H1 (cell line): ENCODE results near the gene DDA1. TPM values are rescaled to one million over a fixed set of nuclear protein-coding genes. Genes with fewer than 3 reads are reported as not detected.

Experiments
- CTCF ChIA-PET: fragments of 300-600 bp; sonication (Branson Sonifier 250); formaldehyde crosslinking; loops from one replicate; lab custom pipeline; 2021; ENCODE audit not compliant: partially characterized antibody; lab: Charles Lee
- POLR2A ChIA-PET: fragments of 300-600 bp; sonication (Branson Sonifier 250); formaldehyde crosslinking; loops from one replicate; lab custom pipeline; 2021; ENCODE audit warnings: inconsistent platforms; ENCODE audit not compliant: partially characterized antibody; lab: Charles Lee
- DNase-seq, 2 experiments: peaks; one replicate each; pipeline versions ENCODE4 v3.0.0 to v3.0.0-alpha.2; 2010 to 2022; ENCODE audit warnings: low spot score in 2 of 2, low read depth in 1 of 2, mixed read lengths in 1 of 2
- FAIRE-seq: peaks from 2 replicates; lab custom pipeline; 2011; peaks lifted over from hg19 to GRCh38; lab: Jason Lieb, UNC
- H2AFZ ChIP-seq: 2 replicates; pipeline ENCODE4 v1.8.1; 2012; ENCODE audit warnings: low read length, inconsistent platforms
- H2AK5ac ChIP-seq: 2 replicates; pipeline ENCODE4 v1.6.1; 2013; ENCODE audit warnings: low read depth, low read length
- H2BK120ac ChIP-seq: replicated peaks from 2 replicates; pipeline ENCODE3; 2013; ENCODE audit warnings: low read depth, low read length, inconsistent platforms
- H2BK12ac ChIP-seq: 2 replicates; pipeline ENCODE4 v1.6.1; 2013; ENCODE audit warnings: low read depth, low read length
- H2BK15ac ChIP-seq: 2 replicates; pipeline ENCODE4 v1.6.1; 2013; ENCODE audit warnings: low read length
- H2BK20ac ChIP-seq: 2 replicates; pipeline ENCODE4 v1.6.1; 2013; ENCODE audit warnings: low read length
- H2BK5ac ChIP-seq: 2 replicates; pipeline ENCODE4 v1.6.1; 2013; ENCODE audit warnings: low read depth, low read length
- H3K14ac ChIP-seq: 2 replicates; pipeline ENCODE4 v1.6.1; 2013; ENCODE audit warnings: inconsistent platforms; ENCODE audit not compliant: insufficient read length
- H3K18ac ChIP-seq: 2 replicates; pipeline ENCODE4 v1.6.1; 2013; ENCODE audit warnings: low read length; ENCODE audit errors: extremely low read depth
- H3K23ac ChIP-seq: 2 replicates; pipeline ENCODE4 v1.6.1; 2013; ENCODE audit warnings: inconsistent platforms; ENCODE audit not compliant: insufficient read length
- H3K23me2 ChIP-seq: 2 replicates; pipeline ENCODE4 v1.6.1; 2013; ENCODE audit warnings: low read depth, low read length
- H3K27ac ChIP-seq: 2 replicates; pipeline ENCODE4 v1.6.1; 2011; ENCODE audit warnings: low read depth, low read length, inconsistent platforms
- H3K27me3 ChIP-seq, 4 experiments: replicated peaks in 1 of 4; 1 replicate in 1 of 4; 2 replicates in 3 of 4; pipeline versions ENCODE4 v1.6.1 to v1.8.1; 2011 to 2013; ENCODE audit warnings: low read length in 3 of 4, mild to moderate bottlenecking in 3 of 4, inconsistent platforms in 2 of 4, mixed read lengths in 2 of 4, moderate library complexity in 1 of 4; ENCODE audit not compliant: control insufficient read depth in 3 of 4, insufficient read depth in 3 of 4; ENCODE audit errors: extremely low read depth in 1 of 4
- H3K36me3 ChIP-seq, 4 experiments: 2 replicates each; pipeline versions ENCODE4 v1.6.1 to v1.8.1; 2011 to 2013; ENCODE audit warnings: mild to moderate bottlenecking in 4 of 4, low read length in 3 of 4, moderate library complexity in 2 of 4, control low read depth in 1 of 4, inconsistent platforms in 1 of 4; ENCODE audit not compliant: insufficient read depth in 4 of 4, control insufficient read depth in 2 of 4
- H3K4ac ChIP-seq: replicated peaks from 2 replicates; pipeline ENCODE3; 2013; ENCODE audit warnings: low read length, low read depth, mixed read lengths, inconsistent platforms; ENCODE audit not compliant: insufficient read length
- H3K4me1 ChIP-seq, 4 experiments: replicated peaks in 1 of 4; 1 replicate in 1 of 4; 2 replicates in 3 of 4; pipeline versions ENCODE4 v1.6.1 to v1.8.1; 2011 to 2013; ENCODE audit warnings: low read length in 3 of 4, inconsistent platforms in 2 of 4, mixed read lengths in 1 of 4; ENCODE audit not compliant: insufficient read depth in 4 of 4, control insufficient read depth in 3 of 4
- H3K4me2 ChIP-seq, 2 experiments: 2 replicates each; pipeline versions ENCODE4 v1.6.1 to v1.8.1; 2011 to 2013; ENCODE audit warnings: low read depth in 2 of 2, low read length in 2 of 2, control low read depth in 1 of 2, inconsistent platforms in 1 of 2, mild to moderate bottlenecking in 1 of 2; ENCODE audit not compliant: insufficient read depth in 1 of 2
- H3K4me3 ChIP-seq, 4 experiments: fragments of 200-600, 300-600 bp in 1 of 4; sonication (generic), shearing (Covaris generic), sonication (Bioruptor Twin) in 1 of 4; 2 replicates each; pipeline versions ENCODE4 v1.5.1 to v1.8.1; 2011 to 2016; ENCODE audit warnings: low read length in 4 of 4, low read depth in 3 of 4, control low read depth in 2 of 4, inconsistent platforms in 2 of 4, mild to moderate bottlenecking in 2 of 4, mixed read lengths in 1 of 4, moderate library complexity in 1 of 4; ENCODE audit not compliant: insufficient read depth in 2 of 4; ENCODE audit errors: extremely low read depth in 1 of 4
- H3K56ac ChIP-seq: replicated peaks from 2 replicates; pipeline ENCODE3; 2013; ENCODE audit warnings: low read depth, mild to moderate bottlenecking, mixed read lengths, low read length, inconsistent platforms; ENCODE audit not compliant: insufficient read length
- H3K79me1 ChIP-seq: 2 replicates; pipeline ENCODE4 v1.6.1; 2013; ENCODE audit warnings: low read depth, low read length, control low read depth
- H3K79me2 ChIP-seq, 2 experiments: 2 replicates each; pipeline versions ENCODE4 v1.6.1 to v1.8.1; 2012 to 2013; ENCODE audit warnings: low read length in 2 of 2, mild to moderate bottlenecking in 2 of 2, inconsistent platforms in 1 of 2; ENCODE audit not compliant: insufficient read depth in 2 of 2, control insufficient read depth in 1 of 2
- H3K9ac ChIP-seq, 4 experiments: replicated peaks in 1 of 4; 1 replicate in 1 of 4; 2 replicates in 3 of 4; pipeline versions ENCODE4 v1.6.1 to v1.8.1; 2011 to 2013; ENCODE audit warnings: low read depth in 3 of 4, low read length in 3 of 4, control low read depth in 2 of 4, mild to moderate bottlenecking in 2 of 4, moderate library complexity in 2 of 4, inconsistent platforms in 1 of 4; ENCODE audit errors: extremely low read depth in 1 of 4
- H3K9me3 ChIP-seq, 2 experiments: 2 replicates each; pipeline versions ENCODE4 v1.6.1 to v1.8.1; 2012 to 2013; ENCODE audit warnings: mild to moderate bottlenecking in 2 of 2, moderate library complexity in 2 of 2, control low read depth in 1 of 2, inconsistent platforms in 1 of 2, low read depth in 1 of 2, low read length in 1 of 2, mixed read lengths in 1 of 2; ENCODE audit not compliant: insufficient read depth in 2 of 2
- H4K20me1 ChIP-seq, 2 experiments: replicated peaks in 1 of 2; 2 replicates each; pipeline versions ENCODE3 to v1.8.1; 2011 to 2013; ENCODE audit warnings: inconsistent platforms in 2 of 2, low read length in 2 of 2, mild to moderate bottlenecking in 1 of 2; ENCODE audit not compliant: insufficient read depth in 2 of 2, control insufficient read depth in 1 of 2
- H4K5ac ChIP-seq: 2 replicates; pipeline ENCODE4 v1.6.1; 2013; ENCODE audit warnings: low read length, low read depth, mixed read lengths, inconsistent platforms; ENCODE audit not compliant: insufficient read length
- H4K8ac ChIP-seq: 2 replicates; pipeline ENCODE4 v1.8.0; 2013; ENCODE audit warnings: mild to moderate bottlenecking, moderate library complexity, low read length, inconsistent platforms; ENCODE audit not compliant: insufficient read depth; ENCODE audit errors: extremely low read depth
- H4K91ac ChIP-seq: replicated peaks from 2 replicates; pipeline ENCODE3; 2013; ENCODE audit warnings: low read length, mixed read lengths, inconsistent platforms; ENCODE audit not compliant: insufficient read length
- CHD1 ChIP-seq: IDR thresholded peaks from 2 replicates; pipeline ENCODE4 v1.6.1; 2012; ENCODE audit warnings: low read depth, low read length, improper control_type of control experiment
- CHD2 ChIP-seq: IDR thresholded peaks from 2 replicates; pipeline ENCODE4 v1.6.1; 2012; ENCODE audit warnings: low read length, improper control_type of control experiment
- CREB1 ChIP-seq: IDR thresholded peaks from 2 replicates; pipeline ENCODE4 v1.6.1; 2012; ENCODE audit warnings: inconsistent platforms
- EGR1 ChIP-seq: IDR thresholded peaks from 2 replicates; pipeline ENCODE4 v1.6.1; 2011; ENCODE audit warnings: low read depth, low read length, borderline replicate concordance
- GABPA ChIP-seq: IDR thresholded peaks from 2 replicates; pipeline ENCODE4 v1.6.1; 2011; ENCODE audit warnings: mild to moderate bottlenecking, low read length, moderate library complexity, borderline replicate concordance; ENCODE audit not compliant: insufficient read depth
- GTF2F1 ChIP-seq: IDR thresholded peaks from 2 replicates; pipeline ENCODE4 v1.6.1; 2012; ENCODE audit warnings: low read depth, low read length, improper control_type of control experiment, borderline replicate concordance
- JUN ChIP-seq: IDR thresholded peaks from 2 replicates; pipeline ENCODE4 v1.6.1; 2011; ENCODE audit warnings: low read depth, mild to moderate bottlenecking, improper control_type of control experiment, low read length
- JUND ChIP-seq: IDR thresholded peaks from 2 replicates; pipeline ENCODE4 v1.6.1; 2011; ENCODE audit warnings: mild to moderate bottlenecking, improper control_type of control experiment, low read length
- RFX5 ChIP-seq: IDR thresholded peaks from 2 replicates; pipeline ENCODE4 v1.6.1; 2011; ENCODE audit warnings: low read depth, low read length, improper control_type of control experiment, borderline replicate concordance
- RXRA ChIP-seq: IDR thresholded peaks from 2 replicates; pipeline ENCODE4 v1.6.1; 2011; ENCODE audit warnings: low read depth, mild to moderate bottlenecking, low read length, moderate library complexity; ENCODE audit not compliant: insufficient read depth
- SAP30 ChIP-seq: fragments of 300-600 bp; sonication (generic); IDR thresholded peaks from 2 replicates; pipeline ENCODE4 v1.7.1; 2012; ENCODE audit warnings: low read length, moderate library complexity, mild to moderate bottlenecking, inconsistent platforms; ENCODE audit not compliant: insufficient read depth, insufficient replicate concordance
- TAF1 ChIP-seq: IDR thresholded peaks from 2 replicates; pipeline ENCODE4 v1.6.1; 2011; ENCODE audit warnings: mild to moderate bottlenecking, low read depth, low read length
- TCF12 ChIP-seq: IDR thresholded peaks from 2 replicates; pipeline ENCODE4 v1.6.1; 2011; ENCODE audit warnings: low read depth, mild to moderate bottlenecking, low read length
- WGBS, 2 experiments: shearing (Covaris generic) in 1 of 2; methylation state at CpG; one replicate each; pipeline versions ENCODE4 v1.1.6 to v1.1.7; 2013 to 2015; ENCODE audit warnings: low lambda C conversion rate in 2 of 2, mixed read lengths in 2 of 2, inconsistent platforms in 1 of 2, low coverage in 1 of 2, missing lambda C conversion rate in 1 of 2; ENCODE audit not compliant: insufficient replicate concordance in 2 of 2, insufficient coverage in 1 of 2, insufficient read length in 1 of 2; ENCODE audit errors: extremely low coverage in 1 of 2, missing lambda C conversion rate in 1 of 2; 5-methylcytosine and 5-hydroxymethylcytosine counted together
- polyA plus RNA-seq, 7 experiments: library from polyadenylated mRNA; depleted of rRNA in 3 of 7; stranded (reverse) in 5 of 7; unstranded in 2 of 7; fragments of >200 nt in 5 of 7; fragments of 200-250 nt in 2 of 7; gene quantifications; 1 replicate in 5 of 7; 2 replicates in 1 of 7; 4 replicates in 1 of 7; pipeline versions ENCODE4 v1.2.1 to v1.2.3, GENCODE V29; 2011 to 2013; ENCODE audit warnings: missing spikeins in 2 of 7, mixed read lengths in 2 of 7
- total RNA-seq: library from RNA; stranded (reverse); fragmentation: NEBNext Ultra II Directional; extraction: Animal tissue kit (Norgen Biotek cat#: 25700); gene quantifications from 2 replicates; pipeline ENCODE4 v1.2.1, GENCODE V29; 2021

The DDA1 gene
- total and polyA plus RNA-seq, 2 of the 8 experiments (the other 6 are each of a cell fraction or from before 2014, with no cell fraction given), result 29.2 to 34.5 TPM

DNA sequence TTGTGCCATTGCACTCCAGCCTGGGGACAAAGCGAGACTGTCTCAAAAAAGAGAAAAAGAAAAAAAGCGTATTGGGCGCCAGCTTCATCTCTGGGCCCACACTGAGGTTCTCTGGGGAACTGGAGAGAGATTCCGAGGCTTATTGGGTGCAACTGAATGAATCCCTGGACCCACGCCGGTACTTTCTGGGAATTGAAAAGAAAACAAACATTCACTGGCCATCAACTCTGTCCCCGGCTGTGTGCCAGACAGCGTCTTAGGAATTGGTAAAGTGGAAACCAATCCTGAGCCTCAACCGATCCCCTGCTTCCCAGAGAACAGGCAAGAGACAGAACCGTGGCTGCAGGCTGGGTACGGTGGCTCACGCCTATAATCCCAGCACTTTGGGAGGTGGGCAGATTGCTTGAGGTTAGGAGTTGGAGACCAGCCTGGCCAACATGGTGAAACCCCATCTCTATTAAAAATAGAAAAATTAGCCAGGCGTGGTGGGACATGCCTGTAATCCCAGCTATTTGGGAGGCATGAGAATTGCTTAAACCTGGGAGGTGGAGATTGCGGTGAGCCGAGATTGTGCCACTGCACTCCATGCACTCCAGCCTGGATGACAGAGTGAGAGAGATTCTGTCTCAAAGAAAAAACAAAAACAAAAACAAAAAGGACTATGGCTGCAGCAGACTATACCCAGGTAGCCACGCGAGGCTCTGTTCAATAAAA is 16.7 kb downstream of the DDA1 start:
- WGBS, 2 experiments, result 94% methylated on average over 17 of the region's 17 CpGs; no CpG with 5 or more reads in 1 of the 2 experiments
- peaks cover 3 to 9% of the 10 kb centered on the region in 2 experiments for H4K20me1 ChIP-seq
- peak overlapping the region; percentile 57; the same call in 1 of the 2 replicates for H4K8ac ChIP-seq
- no peaks in the 10 kb centered on the region for H3K9me3 ChIP-seq
- no peak overlapping the region for H2BK5ac ChIP-seq
- H2BK20ac ChIP-seq, result no peak overlapping the region
- peak overlapping the region in 1 of 2 experiments; percentile 72; a peak in 2 of 4 replicates for H3K4me2 ChIP-seq
- H4K91ac ChIP-seq, result no peak overlapping the region
- FAIRE-seq, result no peak
- no peak overlapping the region for H3K23ac ChIP-seq
- DNase-seq, result no peak
- H3K79me1 ChIP-seq, result peaks cover 2% of the 10 kb centered on the region; the same call in 1 of the 2 replicates
- H2AK5ac ChIP-seq, result no peak overlapping the region
- POLR2A ChIA-PET, result interaction anchor here (0.5 to 17.1 kb wide), 6 partner anchors 12 to 228 kb away, joined by 3 to 329 read pairs (median 4); partner anchors contain the start of genes ABHD8, ANO8, DDA1 and GTPBP3
- H2AFZ ChIP-seq, result no peak overlapping the region
- H2BK15ac ChIP-seq, result no peak overlapping the region
- H3K9ac ChIP-seq, result no peak overlapping the region; a peak in 1 of 7 replicates
- no peak overlapping the region for H3K4ac ChIP-seq
- no peak overlapping the region for H3K27ac ChIP-seq
- H2BK120ac ChIP-seq, result no peak overlapping the region
- no peaks in the 10 kb centered on the region; a peak in 1 of 7 replicates for H3K27me3 ChIP-seq
- no peak overlapping the region for H2BK12ac ChIP-seq
- H3K79me2 ChIP-seq, result no peaks in the 10 kb centered on the region
- CTCF ChIA-PET, result interaction anchor here (0.7 to 3.3 kb wide), 10 partner anchors 9 to 43 kb away, joined by 3 to 13 read pairs (median 4); partner anchors contain the start of genes ANO8, DDA1 and MRPL34
- H4K5ac ChIP-seq, result no peak overlapping the region
- H3K36me3 ChIP-seq, result peaks cover 0 to 17% (median 6%) of the 10 kb centered on the region in 4 experiments; a peak in 4 of 8 replicates
- H3K4me3 ChIP-seq, result no peak overlapping the region
- H3K23me2 ChIP-seq, result peaks cover 6% of the 10 kb centered on the region; the same call in 1 of the 2 replicates
- peaks cover 0 to 22% (median 15%) of the 10 kb centered on the region in 4 experiments; a peak in 6 of 7 replicates for H3K4me1 ChIP-seq
- no peak overlapping the region for H3K14ac ChIP-seq
- no peak overlapping the region for H3K18ac ChIP-seq
- no peak overlapping the region for H3K56ac ChIP-seq
- TF ChIP-seq GTF2F1, result no peak
- no peak for TF ChIP-seq SAP30
- no peak for TF ChIP-seq CHD1
- TF ChIP-seq TAF1, result no peak
- no peak for TF ChIP-seq CREB1
- no peak for TF ChIP-seq EGR1
- TF ChIP-seq CHD2, result no peak
- no peak for TF ChIP-seq RFX5
- TF ChIP-seq JUN, result no peak
- TF ChIP-seq TCF12, result no peak
- no peak for TF ChIP-seq RXRA
- no peak for TF ChIP-seq GABPA
- no peak for TF ChIP-seq JUND
